HEK293T (cell line): ENCODE measurements around the gene YES1.

Source experiments
- BHLHE40 ChIP-seq: fragments of 450-650 bp; IDR thresholded peaks from 2 replicates; pipeline ENCODE4 v1.6.1; 2016; ENCODE audit warnings: mild to moderate bottlenecking, moderate library complexity, borderline replicate concordance
- FOXM1 ChIP-seq: fragments of 450-650 bp; IDR thresholded peaks from 2 replicates; pipeline ENCODE4 v1.6.1; 2017; ENCODE audit warnings: mild to moderate bottlenecking, borderline replicate concordance

DNA sequence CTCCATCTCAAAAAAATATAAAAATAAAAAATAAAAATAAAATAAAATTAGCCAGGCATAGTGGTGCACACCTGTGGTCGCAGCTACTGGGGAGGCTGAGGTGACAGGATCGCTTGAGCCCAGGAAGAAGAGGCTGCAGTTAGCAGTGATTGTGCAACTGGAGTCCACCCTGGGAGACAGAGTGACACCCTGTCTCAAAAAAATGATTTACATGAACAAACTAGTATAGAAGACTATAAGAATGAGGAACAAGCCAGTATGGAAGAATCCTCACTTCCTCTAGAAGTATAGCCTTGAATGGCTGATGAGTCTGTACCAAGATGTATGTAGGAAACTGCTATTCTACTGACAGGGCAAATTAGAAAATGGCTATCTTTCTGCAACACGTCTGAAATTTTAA, 10.9 kb downstream of the YES1 start:
- TF ChIP-seq BHLHE40 = no peak
- no peak for TF ChIP-seq FOXM1
